Muscle layer of duodenum (tissue), 2 donors: ENCODE data around the gene HOXD11.

Experiments
- H3K27ac ChIP-seq: one replicate; pipeline ENCODE4 v1.7.0; 2013; ENCODE audit warnings: mild to moderate bottlenecking, low read length
- H3K27me3 ChIP-seq: one replicate; pipeline ENCODE4 v1.7.0; 2013; ENCODE audit warnings: low read depth, mild to moderate bottlenecking, control low read depth, low read length
- H3K36me3 ChIP-seq, 2 donors: one replicate each; pipeline ENCODE4 v1.7.0; 2013; ENCODE audit warnings: low read length in 2 of 2, control low read depth in 1 of 2, mild to moderate bottlenecking in 1 of 2; ENCODE audit not compliant: insufficient read depth in 2 of 2, control insufficient read depth in 1 of 2
- H3K4me1 ChIP-seq, 2 donors: one replicate each; pipeline ENCODE4 v1.7.0; 2013; ENCODE audit warnings: low read length in 2 of 2, mild to moderate bottlenecking in 2 of 2, control low read depth in 1 of 2, moderate library complexity in 1 of 2; ENCODE audit not compliant: insufficient read depth in 2 of 2, control insufficient read depth in 1 of 2
- H3K4me3 ChIP-seq, 2 donors: one replicate each; pipeline ENCODE4 v1.7.0; 2013; ENCODE audit warnings: low read length in 2 of 2, low read depth in 1 of 2, mild to moderate bottlenecking in 1 of 2
- H3K9me3 ChIP-seq, 2 donors: one replicate each; pipeline ENCODE4 v1.7.0; 2013; ENCODE audit warnings: low read length in 2 of 2, control low read depth in 1 of 2, mild to moderate bottlenecking in 1 of 2; ENCODE audit not compliant: control insufficient read depth in 1 of 2
- donor health status: healthy.

Gene HOXD11

GRCh38 chr2:176106581-176107539 is at the start of gene HOXD11:
TSS of gene HOXD11 (plus strand) at chr2:176107280. CDS start at chr2:176107356, 76 bp downstream.
- peaks cover 89% of the 10 kb centered on the region for H3K27me3 ChIP-seq
- H3K27ac ChIP-seq: no peak within 1 kb of the TSS
- H3K9me3 ChIP-seq: peaks cover 0 to 10% of the 10 kb centered on the region in 2 donors
- no peaks in the 10 kb centered on the region for H3K36me3 ChIP-seq
- H3K4me1 ChIP-seq: peaks cover 0 to 47% of the 10 kb centered on the region in 2 donors
- peak within 1 kb of the TSS in 1 of 2 donors; percentile 58 for H3K4me3 ChIP-seq

DNA sequence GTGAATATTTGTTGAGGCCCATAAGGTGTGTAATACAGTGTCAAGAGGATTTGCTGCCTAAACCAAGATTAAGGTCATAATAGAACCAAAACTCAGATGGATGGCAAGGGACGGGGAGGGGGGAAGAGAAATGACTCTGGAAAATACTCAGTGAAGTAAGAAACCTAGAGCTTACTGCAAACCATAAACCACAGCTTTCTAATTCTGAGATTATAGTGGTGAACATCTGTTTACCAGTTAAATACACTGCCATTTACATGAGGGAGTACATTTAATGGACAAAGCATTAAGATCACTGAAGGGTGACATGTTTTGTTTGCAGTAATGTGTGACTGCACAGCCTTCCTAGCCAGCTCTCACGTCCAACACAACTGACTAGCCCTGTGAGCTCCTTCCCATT is 43.1 kb upstream of the HOXD11 start:
- no peak overlapping the region for H3K4me3 ChIP-seq
- H3K36me3 ChIP-seq: no peaks in the 10 kb centered on the region
- peaks cover 35% of the 10 kb centered on the region for H3K27me3 ChIP-seq
- peaks cover 0 to 23% of the 10 kb centered on the region in 2 donors for H3K4me1 ChIP-seq
- H3K9me3 ChIP-seq: no peaks in the 10 kb centered on the region
- no peak overlapping the region for H3K27ac ChIP-seq

- no peaks in the 10 kb centered on the region for H3K9me3 ChIP-seq
- no peak overlapping the region for H3K27ac ChIP-seq
- H3K27me3 ChIP-seq: peaks cover 59% of the 10 kb centered on the region
- peaks cover 0 to 28% of the 10 kb centered on the region in 2 donors for H3K4me1 ChIP-seq
- peak overlapping the region; percentile 48 to 57 for H3K4me3 ChIP-seq
- H3K36me3 ChIP-seq: no peaks in the 10 kb centered on the region
Observed at GRCh38 chr2:176066645-176067588, 40.2 kb upstream of the HOXD11 start.

GRCh38 chr2:176067589-176068418 is 39.3 kb upstream of the HOXD11 start:
- peaks cover 64% of the 10 kb centered on the region for H3K27me3 ChIP-seq
- H3K4me3 ChIP-seq: peak overlapping the region; percentile 48 to 57
- H3K4me1 ChIP-seq: peaks cover 0 to 30% of the 10 kb centered on the region in 2 donors

GRCh38 chr2:176068419-176068832 is 38.7 kb upstream of the HOXD11 start:
- H3K27ac ChIP-seq: no peak overlapping the region

More at GRCh38 chr2:176067589-176068418, 39.3 kb upstream of the HOXD11 start:
- Histone ChIP-seq H3K9me3 (no peaks in the 10 kb centered on the region), H3K36me3 (no peaks in the 10 kb centered on the region), H3K27ac (no peak overlapping the region)

GRCh38 chr2:176071330-176072291 is 35.5 kb upstream of the HOXD11 start:
- no peaks in the 10 kb centered on the region for H3K9me3 ChIP-seq
- no peak overlapping the region for H3K4me3 ChIP-seq
- peaks cover 90% of the 10 kb centered on the region for H3K27me3 ChIP-seq
- no peak overlapping the region for H3K27ac ChIP-seq
- no peaks in the 10 kb centered on the region for H3K36me3 ChIP-seq
- H3K4me1 ChIP-seq: peaks cover 0 to 35% of the 10 kb centered on the region in 2 donors

More at GRCh38 chr2:176068419-176068832, 38.7 kb upstream of the HOXD11 start:
- H3K4me3 ChIP-seq: peak overlapping the region in 1 of 2 donors; percentile 48
- H3K9me3 ChIP-seq: no peaks in the 10 kb centered on the region
- H3K36me3 ChIP-seq: no peaks in the 10 kb centered on the region
- H3K4me1 ChIP-seq: peaks cover 0 to 35% of the 10 kb centered on the region in 2 donors
- peaks cover 70% of the 10 kb centered on the region for H3K27me3 ChIP-seq

- Histone ChIP-seq H3K4me1 (peaks cover 0 to 28% of the 10 kb centered on the region in 2 donors), H3K27me3 (peaks cover 88% of the 10 kb centered on the region), H3K4me3 (no peak overlapping the region), H3K9me3 (no peaks in the 10 kb centered on the region), H3K36me3 (no peaks in the 10 kb centered on the region), H3K27ac (no peak overlapping the region)
Observed at GRCh38 chr2:176072292-176072669, 34.8 kb upstream of the HOXD11 start.

GRCh38 chr2:176072951-176073904 is 33.9 kb upstream of the HOXD11 start:
- H3K27me3 ChIP-seq: peaks cover 85% of the 10 kb centered on the region

DNA sequence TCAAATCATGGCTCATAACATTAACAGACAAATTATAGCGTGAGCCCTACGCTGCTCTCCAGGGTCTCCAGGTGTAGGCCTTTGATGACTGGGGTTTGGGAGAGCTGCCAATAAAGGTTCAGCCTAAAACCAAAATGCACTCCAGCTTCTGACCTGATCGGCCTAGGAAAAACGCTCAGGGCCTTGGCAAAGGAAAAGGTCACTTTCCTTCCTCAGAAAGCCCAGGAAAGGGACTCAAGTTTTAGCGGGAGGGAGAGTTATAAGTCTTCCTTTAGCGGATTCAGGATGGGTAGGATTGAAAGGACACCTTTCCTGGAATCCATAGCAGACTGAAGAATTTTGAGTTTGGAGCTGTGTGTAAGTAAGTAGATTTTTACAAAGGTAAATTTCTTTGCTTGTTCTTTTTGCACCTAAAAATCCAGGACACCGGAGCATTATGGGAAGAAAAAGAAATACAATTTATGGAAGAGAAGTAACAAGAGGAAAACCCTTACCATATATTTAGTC is 32.1 kb upstream of the HOXD11 start:
- H3K27ac ChIP-seq: no peak overlapping the region
- peaks cover 0 to 5% of the 10 kb centered on the region in 2 donors for H3K9me3 ChIP-seq
- H3K4me1 ChIP-seq: peaks cover 3 to 24% of the 10 kb centered on the region in 2 donors
- H3K4me3 ChIP-seq: no peak overlapping the region
- H3K36me3 ChIP-seq: no peaks in the 10 kb centered on the region
- H3K27me3 ChIP-seq: peaks cover 87% of the 10 kb centered on the region

More at GRCh38 chr2:176072951-176073904, 33.9 kb upstream of the HOXD11 start:
- no peaks in the 10 kb centered on the region for H3K36me3 ChIP-seq
- H3K4me3 ChIP-seq: no peak overlapping the region
- H3K9me3 ChIP-seq: no peaks in the 10 kb centered on the region
- no peak overlapping the region for H3K27ac ChIP-seq
- H3K4me1 ChIP-seq: peaks cover 0 to 19% of the 10 kb centered on the region in 2 donors
